B cell (primary cell): ENCODE measurements around the gene FXR2. TPM values are rescaled to one million over a fixed set of nuclear protein-coding genes. Genes with fewer than 3 reads are reported as not detected.

Source experiments
- ATAC-seq: fragments of 200-7000 bp; cut with Tn5 transposase; one replicate; pipeline ENCODE4 v1.10.0; 2021; ENCODE audit warnings: low read depth, mild to moderate bottlenecking, moderate number of reproducible peaks, moderate library complexity
- CTCF ChIA-PET: fragments of 350-600 bp; sonication (Branson Sonifier 250); formaldehyde crosslinking; loops from one replicate; lab custom pipeline; 2021; ENCODE audit warnings: antibody characterized with exemption, inconsistent platforms; lab: Charles Lee
- POLR2A ChIA-PET: fragments of 350-600 bp; sonication (Branson Sonifier 250); formaldehyde crosslinking; loops from one replicate; lab custom pipeline; 2021; ENCODE audit warnings: antibody characterized with exemption; lab: Charles Lee
- DNase-seq: peaks from one replicate; pipeline ENCODE4 v3.0.0; 2013
- H2AFZ ChIP-seq: 2 replicates; pipeline ENCODE4 v1.6.1; 2012; ENCODE audit warnings: mild to moderate bottlenecking, low read depth, low read length; ENCODE audit not compliant: insufficient read depth, poor library complexity, severe bottlenecking
- H3K27ac ChIP-seq, 2 donors: 1 replicate in 1 of 2; 2 replicates in 1 of 2; pipeline ENCODE4 v1.5.1; 2012 to 2013; ENCODE audit warnings: low read length in 2 of 2, mild to moderate bottlenecking in 2 of 2, moderate library complexity in 1 of 2
- H3K27me3 ChIP-seq, 4 experiments: fragments of 200-600 bp in 1 of 4; sonication (generic) in 1 of 4; replicated peaks in 1 of 4; 1 replicate in 2 of 4; 2 replicates in 2 of 4; pipeline versions ENCODE4 v1.6.1 to v1.7.0; 2013 to 2016; ENCODE audit warnings: low read length in 3 of 4, mild to moderate bottlenecking in 2 of 4, mixed read lengths in 1 of 4, moderate library complexity in 1 of 4; ENCODE audit not compliant: insufficient read depth in 4 of 4, control insufficient read depth in 3 of 4; ENCODE audit errors: control extremely low read depth in 1 of 4
- H3K36me3 ChIP-seq, 2 experiments: replicated peaks in 1 of 2; 1 replicate in 1 of 2; 2 replicates in 1 of 2; pipeline versions ENCODE4 v1.6.1 to v1.7.1; 2013; ENCODE audit warnings: low read length in 1 of 2; ENCODE audit not compliant: insufficient read depth in 2 of 2, control insufficient read depth in 1 of 2; ENCODE audit errors: control extremely low read depth in 1 of 2, extremely low read depth in 1 of 2
- H3K4me1 ChIP-seq, 2 donors: fragments of 200-600 bp in 1 of 2; sonication (generic) in 1 of 2; 1 replicate in 1 of 2; 2 replicates in 1 of 2; pipeline versions ENCODE4 v1.5.1 to v1.6.1; 2013 to 2017; ENCODE audit warnings: low read length in 2 of 2; ENCODE audit not compliant: control insufficient read depth in 2 of 2, insufficient read depth in 2 of 2
- H3K4me2 ChIP-seq: replicated peaks from 2 replicates; pipeline ENCODE3; 2012; ENCODE audit warnings: mild to moderate bottlenecking, low read depth, low read length; ENCODE audit not compliant: poor library complexity, severe bottlenecking
- H3K4me3 ChIP-seq, 5 experiments: fragments of 200-600 bp in 1 of 5; sonication (generic) in 1 of 5; 1 replicate in 3 of 5; 2 replicates in 2 of 5; pipeline versions ENCODE4 v1.5.1 to v1.7.0; 2011 to 2016; ENCODE audit warnings: low read length in 4 of 5, mild to moderate bottlenecking in 4 of 5, low read depth in 2 of 5, control low read depth in 1 of 5, moderate library complexity in 1 of 5; ENCODE audit not compliant: insufficient read depth in 1 of 5; ENCODE audit errors: control extremely low read depth in 1 of 5, extremely low read depth in 1 of 5
- H3K79me2 ChIP-seq: fragments of 200-600 bp; sonication (generic); one replicate; pipeline ENCODE4 v1.6.0; 2016; ENCODE audit warnings: low read length; ENCODE audit not compliant: control insufficient read depth, insufficient read depth
- H3K9ac ChIP-seq: fragments of 200-600 bp; sonication (generic); 2 replicates; pipeline ENCODE4 v1.6.1; 2017; ENCODE audit warnings: mild to moderate bottlenecking, low read length, moderate library complexity
- H3K9me3 ChIP-seq, 3 donors: one replicate each; pipeline versions ENCODE4 v1.6.1 to v1.7.1; 2013; ENCODE audit warnings: low read length in 2 of 3; ENCODE audit not compliant: control insufficient read depth in 2 of 3, insufficient read depth in 1 of 3; ENCODE audit errors: control extremely low read depth in 1 of 3
- H4K20me1 ChIP-seq: 2 replicates; pipeline ENCODE4 v1.6.0; 2012; ENCODE audit warnings: mild to moderate bottlenecking, low read length; ENCODE audit not compliant: insufficient read depth, control insufficient read depth, poor library complexity, severe bottlenecking
- H3K27ac Mint-ChIP-seq: one replicate; pipeline ENCODE4 v1.8.0; 2021; ENCODE audit warnings: mixed read lengths
- H3K27me3 Mint-ChIP-seq: one replicate; pipeline ENCODE4 v1.8.0; 2021; ENCODE audit warnings: mixed read lengths
- H3K4me1 Mint-ChIP-seq: one replicate; pipeline ENCODE4 v1.8.0; 2021; ENCODE audit warnings: mixed read lengths
- H3K4me3 Mint-ChIP-seq: one replicate; pipeline ENCODE4 v1.8.0; 2021; ENCODE audit warnings: mixed read lengths
- H3K9me3 Mint-ChIP-seq: one replicate; pipeline ENCODE4 v1.8.0; 2022; ENCODE audit warnings: mixed read lengths; ENCODE audit not compliant: insufficient read depth
- EZH2 ChIP-seq: IDR thresholded peaks from 2 replicates; pipeline ENCODE4 v1.6.1; 2012; ENCODE audit warnings: borderline replicate concordance, low read depth, mild to moderate bottlenecking, moderate library complexity, low read length; ENCODE audit not compliant: insufficient read depth, poor library complexity, severe bottlenecking
- WGBS: methylation state at CpG from one replicate; pipeline ENCODE4 v1.1.5; 2013; ENCODE audit warnings: missing lambda C conversion rate; ENCODE audit not compliant: insufficient coverage; 5-methylcytosine and 5-hydroxymethylcytosine counted together
- intact Hi-C: fragments of 100-400 bp; cut with micrococcal nuclease; formaldehyde crosslinking; loops from one replicate; pipeline ENCODE4 v1.10.0; 2022
- polyA plus RNA-seq: library from polyadenylated mRNA; depleted of rRNA; stranded (reverse); fragments of >200 nt; gene quantifications from 2 replicates; pipeline ENCODE4 v1.2.3, GENCODE V29; 2012
- total RNA-seq, 2 donors: library from RNA; stranded (reverse); fragments of 120-200 nt in 1 of 2; gene quantifications; 1 replicate in 1 of 2; 2 replicates in 1 of 2; pipeline versions ENCODE4 v1.2.3 to v1.2.4, GENCODE V29; 2013 to 2022
- TF ChIP-seq, protein P1 (sequence below): fragments of 200-600 bp; IDR thresholded peaks from one replicate; pipeline ENCODE4 v1.8.0; 2022; ENCODE audit warnings: antibody characterized with exemption, mild to moderate bottlenecking

FXR2 gene
- total and polyA plus RNA-seq, 2 donors (not counting 1 experiment from before 2014, with no cell fraction given): 37.2 to 45.8 TPM

DNA sequence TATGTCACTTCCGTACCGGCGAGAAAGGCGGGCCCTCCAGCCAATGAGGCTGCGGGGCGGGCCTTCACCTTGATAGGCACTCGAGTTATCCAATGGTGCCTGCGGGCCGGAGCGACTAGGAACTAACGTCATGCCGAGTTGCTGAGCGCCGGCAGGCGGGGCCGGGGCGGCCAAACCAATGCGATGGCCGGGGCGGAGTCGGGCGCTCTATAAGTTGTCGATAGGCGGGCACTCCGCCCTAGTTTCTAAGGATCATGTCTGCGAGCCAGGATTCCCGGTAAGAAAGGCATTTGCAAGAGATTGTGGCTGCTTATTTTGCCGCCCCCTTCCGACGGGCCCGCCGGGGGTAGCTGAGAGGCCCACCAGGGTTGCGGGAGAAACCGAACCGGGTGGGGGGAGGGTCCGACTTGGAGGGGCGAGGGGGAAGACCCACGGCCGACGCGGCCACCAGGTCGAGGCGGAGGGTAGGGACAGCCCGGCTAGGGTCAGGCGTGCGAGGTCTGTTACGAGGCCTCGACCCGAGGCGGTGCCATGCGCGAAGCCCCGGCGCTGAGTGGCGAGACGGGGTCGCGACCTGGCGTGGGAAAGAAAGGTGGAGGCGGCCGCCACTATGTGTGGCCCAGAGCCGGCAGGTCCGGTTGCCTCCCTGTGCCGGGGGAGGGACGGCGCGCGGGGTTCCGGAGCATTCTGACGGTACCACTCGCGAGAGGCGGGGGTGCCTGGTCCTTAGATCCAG is 41.9 kb downstream of the FXR2 start:
- peak overlapping the region; percentile 89 for H3K4me2 ChIP-seq

More for the DNA sequence above, 41.9 kb downstream of the FXR2 start:
- H3K4me3 Mint-ChIP-seq: peak overlapping the region; percentile 94
- no peak overlapping the region for H2AFZ ChIP-seq
- ATAC-seq (peak; percentile 83), DNase-seq (peak; percentile 100)
- H3K4me1 Mint-ChIP-seq: peaks cover 52% of the 10 kb centered on the region
- under 1% methylated on average over 73 of the region's 73 CpGs for WGBS
- peaks cover 50% of the 10 kb centered on the region for H4K20me1 ChIP-seq
- no peaks in the 10 kb centered on the region for H3K27me3 Mint-ChIP-seq
- H3K9me3 ChIP-seq: no peaks in the 10 kb centered on the region
- no peaks in the 10 kb centered on the region for H3K9me3 Mint-ChIP-seq
- H3K4me1 ChIP-seq: peaks cover 22 to 29% of the 10 kb centered on the region in 2 donors
- CTCF ChIA-PET: interaction anchor here (1.0 to 4.9 kb wide), 6 partner anchors 12 to 137 kb away, joined by 3 to 21 read pairs (median 8); partner anchors contain the start of genes FXR2, MPDU1 and SENP3
- intact Hi-C loops: loop anchor here (1.0 to 10.0 kb wide), 13 partner anchors 11 to 558 kb away; partner anchors contain the start of genes CYB5D1, EIF5A, ELP5 and MPDU1
- H3K36me3 ChIP-seq: peaks cover 20 to 62% of the 10 kb centered on the region in 2 experiments
- peak overlapping the region; percentile 98 for H3K9ac ChIP-seq
- H3K27ac Mint-ChIP-seq: peak overlapping the region; percentile 99
- peaks cover 40% of the 10 kb centered on the region for H3K79me2 ChIP-seq
- TF ChIP-seq, protein P1, sequence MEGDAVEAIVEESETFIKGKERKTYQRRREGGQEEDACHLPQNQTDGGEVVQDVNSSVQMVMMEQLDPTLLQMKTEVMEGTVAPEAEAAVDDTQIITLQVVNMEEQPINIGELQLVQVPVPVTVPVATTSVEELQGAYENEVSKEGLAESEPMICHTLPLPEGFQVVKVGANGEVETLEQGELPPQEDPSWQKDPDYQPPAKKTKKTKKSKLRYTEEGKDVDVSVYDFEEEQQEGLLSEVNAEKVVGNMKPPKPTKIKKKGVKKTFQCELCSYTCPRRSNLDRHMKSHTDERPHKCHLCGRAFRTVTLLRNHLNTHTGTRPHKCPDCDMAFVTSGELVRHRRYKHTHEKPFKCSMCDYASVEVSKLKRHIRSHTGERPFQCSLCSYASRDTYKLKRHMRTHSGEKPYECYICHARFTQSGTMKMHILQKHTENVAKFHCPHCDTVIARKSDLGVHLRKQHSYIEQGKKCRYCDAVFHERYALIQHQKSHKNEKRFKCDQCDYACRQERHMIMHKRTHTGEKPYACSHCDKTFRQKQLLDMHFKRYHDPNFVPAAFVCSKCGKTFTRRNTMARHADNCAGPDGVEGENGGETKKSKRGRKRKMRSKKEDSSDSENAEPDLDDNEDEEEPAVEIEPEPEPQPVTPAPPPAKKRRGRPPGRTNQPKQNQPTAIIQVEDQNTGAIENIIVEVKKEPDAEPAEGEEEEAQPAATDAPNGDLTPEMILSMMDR: no peak
- TF ChIP-seq EZH2: no peak
- no peaks in the 10 kb centered on the region for H3K27me3 ChIP-seq
- peak overlapping the region; percentile 85 to 94 for H3K27ac ChIP-seq
- peak overlapping the region; percentile 72 to 98 (median 93) for H3K4me3 ChIP-seq
- POLR2A ChIA-PET: interaction anchor here (0.6 to 2.4 kb wide), 12 partner anchors 11 to 137 kb away, joined by 3 to 15 read pairs (median 4); partner anchors contain the start of genes MPDU1, POLR2A, SAT2 and SENP3
